ENCODE results near the gene PLCB3.

Gene PLCB3

DNA sequence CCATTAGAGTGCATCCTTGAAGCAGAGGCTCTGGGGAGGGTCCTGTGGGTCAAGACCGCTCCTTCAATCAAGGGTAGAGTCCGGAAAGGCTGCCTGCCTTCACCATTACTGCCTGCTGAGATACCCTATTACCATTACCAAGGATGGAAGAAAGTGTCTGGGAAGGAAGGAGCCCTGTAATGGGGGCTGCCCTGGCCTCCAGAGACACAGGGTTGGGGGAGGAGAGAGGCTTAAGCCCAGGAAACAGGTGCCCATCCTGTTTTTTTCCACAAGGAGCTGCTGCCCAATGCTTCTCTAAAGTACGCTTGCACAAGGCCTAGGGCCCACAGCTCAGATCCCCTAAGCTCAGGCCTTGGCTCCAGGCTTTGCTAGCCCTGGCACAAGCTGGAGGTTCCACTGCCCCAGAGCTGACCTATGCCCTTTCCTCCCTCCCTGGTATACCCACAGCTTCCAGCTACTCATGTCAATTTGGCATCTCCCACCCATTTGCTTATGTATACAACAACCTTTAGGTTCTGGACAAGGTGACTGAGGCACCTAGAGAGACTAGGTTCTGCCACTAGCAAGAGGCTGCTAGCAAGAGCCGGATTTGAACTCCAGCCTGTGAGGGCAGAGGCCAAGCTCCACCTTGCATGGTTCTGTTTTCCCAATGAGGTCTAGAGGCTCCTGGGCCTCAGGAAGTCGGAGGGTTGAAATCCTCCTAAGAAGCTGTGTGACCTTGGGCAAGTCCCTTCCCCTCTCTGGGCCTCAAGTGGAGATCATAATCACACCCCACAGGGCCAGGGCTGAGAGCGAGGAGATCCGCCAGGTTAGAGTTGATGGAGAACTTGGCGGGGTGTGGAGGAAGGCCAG is 1.5 kb upstream of the PLCB3 start:
- in situ Hi-C loops (cut with MboI; ENCODE audit: low sequenced_read_pairs): no loop called here

- in situ Hi-C loops (cut with MboI; ENCODE audit: low sequenced_read_pairs): no loop called here
Observed at GRCh38 chr11:64250415-64251015, 815 bp upstream of the PLCB3 start.

- in situ Hi-C loops (cut with MboI; ENCODE audit: low sequenced_read_pairs): no loop called here
Observed at GRCh38 chr11:64251753-64252002, 348 bp downstream of the PLCB3 start.

DNA sequence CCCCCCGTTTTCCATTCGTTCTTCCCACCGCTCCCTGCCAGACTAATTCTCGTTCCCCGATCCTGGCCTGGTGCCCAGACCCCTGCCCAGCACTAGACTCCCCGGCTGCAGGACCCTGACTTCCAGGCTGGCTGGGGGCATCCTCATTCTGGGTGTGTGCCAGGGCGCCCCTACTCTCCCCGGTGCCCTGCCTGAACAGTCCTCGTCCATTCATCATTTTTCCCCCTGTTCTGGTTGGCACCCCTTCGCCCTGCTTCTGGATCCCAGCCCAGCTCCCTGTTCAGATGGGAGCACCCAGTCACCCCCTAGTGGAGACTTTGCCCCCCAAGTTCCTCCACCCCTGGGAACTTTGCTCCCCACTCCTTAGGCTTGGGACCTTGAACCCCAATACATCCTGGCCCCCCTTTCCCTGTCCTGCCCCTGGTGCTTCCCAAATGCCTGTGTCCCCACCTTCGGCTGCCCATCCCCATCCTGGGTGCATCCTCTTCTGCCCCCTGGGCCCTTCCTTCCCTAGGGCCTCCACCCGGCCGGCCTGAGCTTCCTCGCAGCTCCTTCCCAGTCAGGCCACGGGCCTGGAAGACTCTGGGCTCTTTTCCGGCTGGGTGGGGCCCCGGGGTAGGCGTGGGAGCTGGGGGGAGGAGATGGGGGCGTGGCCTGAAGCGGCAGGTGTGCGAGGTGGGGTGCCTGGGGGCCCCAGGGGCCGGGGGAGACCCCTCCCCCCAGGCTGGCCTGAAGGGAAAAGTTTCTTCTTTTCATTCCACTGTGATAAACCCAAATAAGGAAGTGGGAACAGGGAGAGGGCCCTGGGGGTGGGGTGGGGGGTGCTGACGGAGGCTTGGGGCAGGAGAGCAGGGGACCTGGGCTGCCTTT is 908 bp downstream of the PLCB3 start:
- in situ Hi-C loops (cut with MboI; ENCODE audit: low sequenced_read_pairs): no loop called here

DNA sequence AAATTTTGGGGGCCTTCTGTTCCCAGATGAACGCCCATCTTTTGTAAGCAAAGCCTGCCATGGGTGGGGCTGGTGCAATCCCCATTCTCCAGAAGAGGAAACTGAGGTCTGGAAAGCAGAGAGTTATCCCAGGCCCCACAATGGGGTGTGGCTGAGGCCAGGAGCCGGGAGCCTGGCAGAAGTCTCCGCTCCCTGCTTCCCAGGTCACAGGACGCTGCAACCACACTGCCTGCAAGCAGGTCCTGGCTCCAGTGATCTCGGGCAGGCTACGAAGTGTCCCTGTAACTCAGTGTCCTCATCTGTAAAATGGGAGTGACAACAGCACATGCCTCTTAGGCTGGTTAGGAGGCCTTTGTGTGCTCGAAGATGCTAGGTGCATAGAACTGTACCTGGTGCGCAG is 1.7 kb downstream of the PLCB3 start:
- in situ Hi-C loops (cut with MboI; ENCODE audit: low sequenced_read_pairs): no loop called here

DNA sequence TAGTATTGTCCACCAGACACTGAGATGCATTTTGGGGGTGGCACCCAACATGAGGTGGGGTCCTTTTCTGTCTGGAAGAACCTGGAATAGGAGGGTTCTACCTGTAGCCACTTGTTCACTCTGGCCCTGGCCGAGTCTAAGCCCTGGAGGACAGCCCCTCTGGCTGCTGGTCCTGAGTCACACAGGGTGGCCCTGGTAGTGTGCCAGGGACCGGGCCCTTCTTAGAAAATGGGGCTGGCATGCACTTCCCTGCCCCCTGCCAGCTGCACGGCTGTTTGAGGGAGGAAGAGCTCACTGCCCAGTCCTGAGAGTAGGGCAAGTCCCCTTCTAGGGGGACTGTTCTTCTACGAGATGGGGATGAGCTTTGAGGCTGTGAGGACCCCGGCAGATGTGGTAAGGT is 2.2 kb downstream of the PLCB3 start:
- in situ Hi-C loops (cut with MboI; ENCODE audit: low sequenced_read_pairs): no loop called here

DNA sequence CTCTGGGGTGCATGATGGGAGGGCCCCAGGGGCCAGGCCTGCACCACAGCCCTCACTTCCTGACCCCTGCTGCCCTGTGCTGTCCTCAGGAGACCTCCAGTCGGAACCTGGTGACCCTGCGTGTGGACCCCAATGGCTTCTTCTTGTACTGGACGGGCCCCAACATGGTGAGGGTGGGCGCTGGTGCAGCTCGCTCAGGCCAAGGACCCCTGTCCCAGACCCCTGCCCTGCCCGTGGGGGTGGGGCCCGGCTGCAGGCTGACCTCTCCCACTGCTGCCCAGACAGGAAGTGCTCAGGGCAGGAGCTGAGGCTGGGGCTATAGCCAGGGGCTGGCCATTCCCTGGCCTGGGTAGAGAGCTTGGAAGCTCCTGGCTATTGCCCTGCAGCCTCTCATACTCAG is 3.0 kb downstream of the PLCB3 start:
- in situ Hi-C loops (cut with MboI; ENCODE audit: low sequenced_read_pairs): no loop called here

DNA sequence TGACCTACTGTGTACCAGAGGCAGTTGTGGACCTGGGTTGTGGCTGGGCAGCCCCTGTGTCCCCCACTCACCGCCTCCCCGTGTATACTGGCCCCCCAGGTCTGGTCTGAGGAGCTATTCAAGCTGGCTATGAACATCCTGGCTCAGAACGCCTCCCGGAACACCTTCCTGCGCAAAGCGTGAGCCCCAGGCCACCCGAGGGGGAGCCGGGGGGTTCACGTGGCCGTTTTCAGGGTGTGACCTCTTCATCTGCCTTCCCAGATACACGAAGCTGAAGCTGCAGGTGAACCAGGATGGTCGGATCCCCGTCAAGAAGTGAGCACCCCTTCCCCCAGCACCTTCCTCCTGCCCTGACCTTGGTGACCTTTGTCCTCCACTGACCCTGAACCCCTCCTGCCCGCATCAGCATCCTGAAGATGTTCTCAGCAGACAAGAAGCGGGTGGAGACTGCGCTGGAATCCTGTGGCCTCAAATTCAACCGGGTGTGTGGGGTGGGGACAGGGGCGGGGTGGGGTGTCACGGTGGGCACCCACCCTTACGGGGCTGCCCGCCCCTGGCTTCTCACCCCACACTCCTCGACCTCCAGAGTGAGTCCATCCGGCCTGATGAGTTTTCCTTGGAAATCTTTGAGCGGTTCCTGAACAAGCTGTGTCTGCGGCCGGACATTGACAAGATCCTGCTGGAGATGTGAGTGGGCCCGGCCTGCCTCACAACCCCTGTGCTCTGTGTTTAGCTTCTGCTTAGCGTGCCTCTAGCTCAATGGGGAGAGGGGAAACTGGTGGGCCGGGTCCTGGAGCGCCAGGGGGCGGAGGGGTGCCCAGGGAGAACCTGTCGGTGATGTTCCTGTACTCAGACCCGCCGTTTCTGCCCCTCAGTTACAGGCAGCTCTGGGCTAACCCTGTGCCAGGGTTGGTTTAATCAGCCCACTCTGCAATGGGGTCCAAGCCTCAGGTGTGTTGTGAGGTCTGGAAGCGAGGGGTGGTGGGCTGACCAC is 4.1 kb downstream of the PLCB3 start:
- in situ Hi-C loops (cut with MboI; ENCODE audit: low sequenced_read_pairs): no loop called here

- in situ Hi-C loops (cut with MboI; ENCODE audit: low sequenced_read_pairs): no loop called here
Observed at GRCh38 chr11:64256300-64256699, 5.0 kb downstream of the PLCB3 start.

DNA sequence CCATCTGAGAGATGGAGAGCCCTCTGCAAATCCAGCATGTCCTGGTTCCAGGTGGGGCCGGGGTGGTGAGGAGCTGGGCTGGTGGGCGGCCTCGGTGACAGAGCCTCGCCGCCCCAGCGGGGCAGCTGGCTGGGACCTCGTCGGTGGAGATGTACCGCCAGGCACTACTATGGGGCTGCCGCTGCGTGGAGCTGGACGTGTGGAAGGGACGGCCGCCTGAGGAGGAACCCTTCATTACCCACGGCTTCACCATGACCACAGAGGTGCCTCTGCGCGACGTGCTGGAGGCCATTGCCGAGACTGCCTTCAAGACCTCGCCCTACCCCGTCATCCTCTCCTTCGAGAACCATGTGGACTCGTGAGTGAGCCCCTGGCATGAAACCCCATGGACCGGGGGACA is 7.0 kb downstream of the PLCB3 start:
- in situ Hi-C loops (cut with MboI; ENCODE audit: low sequenced_read_pairs): no loop called here

- in situ Hi-C loops (cut with MboI; ENCODE audit: low sequenced_read_pairs): no loop called here
Observed at GRCh38 chr11:64258946-64259532, 7.7 kb downstream of the PLCB3 start.

DNA sequence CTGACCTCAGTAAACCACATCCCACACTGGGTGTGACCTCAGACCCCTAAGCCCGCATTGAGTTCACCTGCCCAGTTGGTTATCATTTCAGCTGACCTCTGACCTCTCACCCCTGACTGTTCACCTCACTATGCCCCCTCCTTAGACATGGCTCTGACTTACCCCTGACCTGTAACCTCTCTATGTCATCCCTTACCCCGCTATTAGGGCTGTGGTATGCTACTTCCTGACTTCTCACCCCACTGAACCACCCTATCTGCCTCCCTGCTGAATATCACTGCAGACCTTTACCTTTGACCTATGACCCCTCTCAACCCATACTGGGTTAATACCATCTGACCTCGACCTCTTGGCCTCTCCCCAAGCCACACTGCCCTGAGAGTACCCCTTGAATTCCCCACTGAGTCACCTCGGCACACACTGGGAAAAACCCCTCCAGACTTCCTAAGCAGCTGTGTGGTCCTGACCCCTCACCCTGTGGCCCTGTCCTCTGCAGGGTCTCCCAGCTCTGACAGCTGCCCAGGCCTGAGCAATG is 8.3 kb downstream of the PLCB3 start:
- in situ Hi-C loops (cut with MboI; ENCODE audit: low sequenced_read_pairs): no loop called here

DNA sequence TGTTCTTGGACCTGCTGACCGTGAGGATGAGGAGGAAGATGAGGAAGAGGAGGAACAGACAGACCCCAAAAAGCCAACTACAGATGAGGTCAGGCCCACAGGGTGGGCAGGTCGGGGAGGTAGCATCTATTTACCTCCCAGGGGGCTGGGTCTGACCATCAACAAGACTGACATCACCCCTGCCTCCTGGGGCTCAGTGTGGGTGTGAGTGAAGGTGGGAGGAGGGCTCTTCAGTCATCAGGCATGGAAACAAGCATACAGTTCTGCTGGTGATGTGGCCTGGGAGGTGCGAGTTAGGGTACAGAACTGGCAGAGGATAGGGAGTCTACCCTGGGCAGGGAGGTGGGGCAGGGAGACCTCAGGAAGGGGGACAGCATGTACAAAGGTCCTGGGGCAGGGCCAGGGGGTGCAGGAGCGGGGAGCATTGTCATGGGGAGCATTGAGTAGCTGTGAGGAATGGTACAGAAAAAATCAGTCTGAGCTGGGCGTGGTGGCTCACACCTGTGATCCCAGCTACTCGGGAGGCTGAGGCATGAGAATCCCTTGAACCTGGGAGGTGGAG is 8.9 kb downstream of the PLCB3 start:
- in situ Hi-C loops (cut with MboI; ENCODE audit: low sequenced_read_pairs): no loop called here

- in situ Hi-C loops (cut with MboI; ENCODE audit: low sequenced_read_pairs): no loop called here
Observed at GRCh38 chr11:64261556-64262080, 10.3 kb downstream of the PLCB3 start.

GRCh38 chr11:64262271-64263002 is 11.1 kb downstream of the PLCB3 start:
- in situ Hi-C loops (cut with MboI; ENCODE audit: low sequenced_read_pairs): no loop called here

DNA sequence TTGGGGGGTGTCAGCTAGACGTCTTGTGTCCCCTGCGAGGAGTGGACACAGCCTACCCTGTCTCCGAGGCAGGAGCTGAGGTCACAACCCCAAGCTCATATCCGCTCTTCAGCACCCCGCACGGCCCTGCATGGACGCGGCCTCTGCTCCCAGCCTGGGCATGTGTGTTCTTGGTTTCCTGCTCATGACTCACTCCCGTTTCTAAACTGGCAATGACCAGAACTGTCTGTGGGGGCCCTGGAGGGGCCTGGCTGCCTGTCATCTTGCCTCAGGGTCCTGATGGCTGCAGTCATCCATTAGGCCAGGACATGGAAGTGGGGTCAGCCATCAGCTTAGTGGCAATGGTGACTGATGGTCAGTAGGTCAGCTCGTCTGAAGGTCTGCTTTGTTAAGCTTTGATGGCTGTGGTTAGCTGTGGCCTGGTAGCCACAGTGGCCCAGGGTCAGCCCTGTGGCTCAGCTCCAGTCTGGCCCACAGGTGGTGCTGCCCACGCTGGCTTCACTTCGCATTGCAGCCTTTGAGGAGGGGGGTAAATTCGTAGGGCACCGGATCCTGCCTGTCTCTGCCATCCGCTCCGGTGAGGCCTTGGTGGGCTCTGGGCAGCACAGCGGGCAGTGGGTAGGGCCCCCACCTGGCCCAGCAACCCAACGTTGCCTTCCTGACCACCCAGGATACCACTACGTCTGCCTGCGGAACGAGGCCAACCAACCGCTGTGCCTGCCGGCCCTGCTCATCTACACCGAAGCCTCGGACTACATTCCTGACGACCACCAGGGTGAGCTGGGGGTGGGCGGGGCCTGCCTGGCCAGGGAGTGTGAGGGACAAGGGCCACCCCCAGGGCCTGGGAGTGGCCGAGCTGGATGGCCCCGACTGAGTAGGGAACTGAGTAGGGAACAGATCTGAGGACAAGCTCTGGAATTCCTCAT is 12.0 kb downstream of the PLCB3 start:
- in situ Hi-C loops (cut with MboI; ENCODE audit: low sequenced_read_pairs): no loop called here

- in situ Hi-C loops (cut with MboI; ENCODE audit: low sequenced_read_pairs): no loop called here
Observed at GRCh38 chr11:64263947-64264317, 12.6 kb downstream of the PLCB3 start.

GRCh38 chr11:64264371-64264852 is 13.1 kb downstream of the PLCB3 start:
- in situ Hi-C loops (cut with MboI; ENCODE audit: low sequenced_read_pairs): no loop called here
